GM23248 (cell line): ENCODE data around the gene TMEM151A. TPM values are rescaled to one million over a fixed set of nuclear protein-coding genes. Genes with fewer than 3 reads are reported as not detected.
A peak's percentile ranks its signal among the peaks of the same experiment; 100 is the strongest.

Experiments used
- DNase-seq: peaks from one replicate; pipeline ENCODE4 v3.0.0-alpha.2; 2015
- H2AFZ ChIP-seq: fragments of 200-600 bp; sonication (generic); 2 replicates; pipeline ENCODE4 v1.6.1; 2016; ENCODE audit warnings: antibody characterized with exemption
- H3F3A ChIP-seq: fragments of 200-600 bp; sonication (generic); 2 replicates; pipeline ENCODE4 v1.6.1; 2016; ENCODE audit warnings: mild to moderate bottlenecking, antibody characterized with exemption, mixed run types; ENCODE audit not compliant: insufficient read depth
- H3K27ac ChIP-seq: fragments of 200-600 bp; sonication (generic); 2 replicates; pipeline ENCODE4 v1.5.1; 2016; ENCODE audit warnings: mild to moderate bottlenecking
- H3K27me3 ChIP-seq: fragments of 200-600 bp; sonication (generic); replicated peaks from 2 replicates; pipeline ENCODE4 v1.6.1; 2016; ENCODE audit warnings: mild to moderate bottlenecking; ENCODE audit not compliant: insufficient read depth
- H3K36me3 ChIP-seq: fragments of 200-600 bp; sonication (generic); 2 replicates; pipeline ENCODE4 v1.6.1; 2016; ENCODE audit warnings: low read depth, mild to moderate bottlenecking
- H3K4me1 ChIP-seq: fragments of 200-600 bp; sonication (generic); 2 replicates; pipeline ENCODE4 v1.6.1; 2016; ENCODE audit warnings: mild to moderate bottlenecking; ENCODE audit not compliant: insufficient read depth
- H3K4me2 ChIP-seq: fragments of 200-600 bp; sonication (generic); one replicate; pipeline ENCODE4 v1.6.1; 2016; ENCODE audit warnings: mild to moderate bottlenecking; ENCODE audit not compliant: unreplicated experiment
- H3K4me3 ChIP-seq: fragments of 200-600 bp; sonication (generic); 2 replicates; pipeline ENCODE4 v1.5.1; 2016; ENCODE audit warnings: mild to moderate bottlenecking
- H3K79me2 ChIP-seq: fragments of 200-600 bp; sonication (generic); 2 replicates; pipeline ENCODE4 v1.6.1; 2016; ENCODE audit warnings: mild to moderate bottlenecking; ENCODE audit not compliant: insufficient read depth
- H3K9ac ChIP-seq: fragments of 200-600 bp; sonication (generic); 2 replicates; pipeline ENCODE4 v1.6.1; 2016; ENCODE audit warnings: mild to moderate bottlenecking
- H3K9me2 ChIP-seq: fragments of 200-600 bp; sonication (generic); 2 replicates; pipeline ENCODE4 v1.6.1; 2016; ENCODE audit warnings: mixed run types, mild to moderate bottlenecking, moderate library complexity; ENCODE audit not compliant: insufficient read depth
- H3K9me3 ChIP-seq: fragments of 200-600 bp; sonication (generic); one replicate; pipeline ENCODE4 v1.6.1; 2017; ENCODE audit warnings: low read depth
- H4K20me1 ChIP-seq: fragments of 200-600 bp; sonication (generic); 2 replicates; pipeline ENCODE4 v1.6.0; 2016; ENCODE audit not compliant: insufficient read depth
- EZH2 ChIP-seq: fragments of 200-600 bp; sonication (generic); IDR thresholded peaks from 2 replicates; pipeline ENCODE4 v1.6.1; 2018; ENCODE audit warnings: antibody characterized with exemption, mild to moderate bottlenecking; ENCODE audit not compliant: insufficient read depth, poor library complexity, severe bottlenecking
- EZH2phosphoT487 ChIP-seq: fragments of 200-600 bp; sonication (generic); IDR thresholded peaks from 2 replicates; pipeline ENCODE4 v1.6.1; 2018; ENCODE audit warnings: antibody characterized with exemption, moderate library complexity, mild to moderate bottlenecking, low read depth; ENCODE audit not compliant: insufficient read depth
- WGBS, 2 experiments: methylation state at CpG; one replicate each; pipeline ENCODE4 v1.1.6; 2015 to 2017; ENCODE audit warnings: low lambda C conversion rate in 2 of 2, low coverage in 1 of 2; ENCODE audit errors: missing lambda C conversion rate in 2 of 2; 5-methylcytosine and 5-hydroxymethylcytosine counted together
- in situ Hi-C: fragments of 300-500 bp; cut with MboI; formaldehyde crosslinking; loops from 2 replicates; pipeline ENCODE4 v1.15.0; 2020
- polyA plus RNA-seq: library from polyadenylated mRNA; unstranded; fragments of >200 nt; fragmentation: Nextera tagmentation; extraction: Ambion mirVana; gene quantifications from 2 replicates; pipeline ENCODE4 v1.2.1, GENCODE V29; 2016
- total RNA-seq: library from RNA; depleted of rRNA; stranded (reverse); fragments of >200 nt; shearing (Covaris generic); gene quantifications from 2 replicates; pipeline ENCODE4 v1.2.3, GENCODE V29; 2014

The TMEM151A gene
- total and polyA plus RNA-seq, 2 experiments from 2014 or later, result 0.19 to 0.54 TPM

- Histone ChIP-seq H3K79me2 (peaks cover 13% of the 10 kb centered on the region), H3K9me3 (no peaks in the 10 kb centered on the region), H3K4me1 (peaks cover 47% of the 10 kb centered on the region), H3K4me2 (peak overlapping the region; percentile 40), H3K4me3 (peak overlapping the region; percentile 36; the same call in 1 of the 2 replicates), H4K20me1 (no peaks in the 10 kb centered on the region), H3K9me2 (no peaks in the 10 kb centered on the region), H3K9ac (peak overlapping the region; percentile 76), H2AFZ (peak overlapping the region; percentile 57; the same call in 1 of the 2 replicates), H3K27ac (peak overlapping the region; percentile 95), H3F3A (peaks cover 44% of the 10 kb centered on the region), H3K27me3 (no peaks in the 10 kb centered on the region), H3K36me3 (no peaks in the 10 kb centered on the region; the same call in 1 of the 2 replicates)
- 8 to 9% methylated on average over 19 of the region's 19 CpGs for WGBS, 2 experiments
- peak; percentile 86 for DNase-seq
- in situ Hi-C loops, result no loop called here
- TF ChIP-seq EZH2phosphoT487 (no peak), EZH2 (no peak)
Observed at GRCh38 chr11:66328302-66329144, 36.8 kb downstream of the TMEM151A start.

- in situ Hi-C loops, result no loop called here
- Histone ChIP-seq H3K27ac (peak overlapping the region; percentile 95), H3K36me3 (no peaks in the 10 kb centered on the region; the same call in 1 of the 2 replicates), H3K27me3 (no peaks in the 10 kb centered on the region), H3K4me1 (peaks cover 46% of the 10 kb centered on the region), H3F3A (peaks cover 41% of the 10 kb centered on the region), H3K9ac (peak overlapping the region; percentile 76; the same call in 1 of the 2 replicates), H3K9me2 (no peaks in the 10 kb centered on the region), H3K79me2 (peaks cover 20% of the 10 kb centered on the region), H2AFZ (no peak overlapping the region), H3K9me3 (no peaks in the 10 kb centered on the region), H3K4me3 (no peak overlapping the region), H4K20me1 (no peaks in the 10 kb centered on the region), H3K4me2 (no peak overlapping the region)
- TF ChIP-seq EZH2phosphoT487 (no peak), EZH2 (no peak)
- 74 to 81% methylated on average over 3 of the region's 3 CpGs for WGBS, 2 experiments
- no peak for DNase-seq
Observed at GRCh38 chr11:66329165-66329673, 37.5 kb downstream of the TMEM151A start.

- Histone ChIP-seq H3K4me3 (no peak overlapping the region), H3K4me1 (peaks cover 29% of the 10 kb centered on the region), H3K27ac (no peak overlapping the region), H3K9me2 (no peaks in the 10 kb centered on the region), H3K27me3 (no peaks in the 10 kb centered on the region), H2AFZ (no peak overlapping the region), H3K9ac (no peak overlapping the region), H3K79me2 (peaks cover 37% of the 10 kb centered on the region), H3F3A (peaks cover 39% of the 10 kb centered on the region), H3K36me3 (no peaks in the 10 kb centered on the region; the same call in 1 of the 2 replicates), H3K4me2 (no peak overlapping the region), H3K9me3 (no peaks in the 10 kb centered on the region), H4K20me1 (no peaks in the 10 kb centered on the region)
- in situ Hi-C loops, result no loop called here
- 73 to 74% methylated on average over 10 of the region's 10 CpGs for WGBS, 2 experiments
- DNase-seq, result no peak
- TF ChIP-seq EZH2 (no peak), EZH2phosphoT487 (no peak)
Observed at GRCh38 chr11:66330931-66331330, 39.2 kb downstream of the TMEM151A start.

DNA sequence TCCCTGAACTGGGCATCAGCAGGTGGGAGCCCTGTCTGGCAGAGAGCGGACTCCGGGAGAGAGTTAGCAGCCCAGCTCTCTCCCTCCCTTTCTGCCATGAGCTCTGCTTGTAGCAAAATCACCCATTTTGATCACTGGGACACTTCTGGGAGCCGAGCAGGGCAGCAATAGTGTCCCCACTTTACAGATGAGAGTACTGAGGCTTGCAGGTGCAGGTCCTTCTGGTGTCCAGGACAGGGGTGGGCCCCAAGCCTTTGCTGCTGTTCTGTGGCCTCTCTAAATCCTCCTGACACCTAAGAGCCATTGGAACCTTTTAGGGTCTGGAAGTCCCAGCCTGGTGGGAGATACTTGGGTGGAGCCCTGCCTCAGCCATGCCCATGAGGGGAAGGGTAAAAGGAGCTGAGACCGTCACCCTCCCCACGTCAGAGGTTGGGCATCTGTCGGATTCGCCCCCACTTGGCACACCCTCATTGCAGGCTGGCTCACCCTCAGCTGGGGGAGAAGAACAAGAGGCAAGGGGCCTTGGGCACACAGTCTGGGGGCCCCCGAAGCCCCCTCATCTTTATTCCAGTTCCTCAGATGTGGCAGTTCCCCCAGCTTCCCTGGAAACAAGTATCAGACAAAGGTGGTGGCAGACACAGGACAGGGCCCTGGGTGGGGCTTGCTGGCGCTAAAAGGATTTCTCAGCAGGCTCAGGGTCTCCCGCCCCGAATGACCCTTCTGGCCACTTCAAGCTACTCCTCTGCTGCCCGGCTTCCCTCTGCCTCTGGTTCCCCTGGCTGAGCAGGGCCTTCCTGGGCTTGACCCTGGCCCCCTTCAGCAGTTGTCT, 40.1 kb downstream of the TMEM151A start:
- in situ Hi-C loops, result no loop called here

More for the DNA sequence above, 40.1 kb downstream of the TMEM151A start:
- TF ChIP-seq EZH2 (no peak), EZH2phosphoT487 (no peak)
- no peak for DNase-seq
- Histone ChIP-seq H3K9me2 (no peaks in the 10 kb centered on the region), H3K79me2 (peaks cover 39% of the 10 kb centered on the region), H3F3A (peaks cover 39% of the 10 kb centered on the region), H3K9ac (no peak overlapping the region), H2AFZ (no peak overlapping the region), H3K27me3 (no peaks in the 10 kb centered on the region), H3K4me1 (peaks cover 23% of the 10 kb centered on the region), H3K4me3 (no peak overlapping the region), H3K4me2 (no peak overlapping the region), H3K36me3 (no peaks in the 10 kb centered on the region; the same call in 1 of the 2 replicates), H4K20me1 (no peaks in the 10 kb centered on the region), H3K9me3 (no peaks in the 10 kb centered on the region), H3K27ac (no peak overlapping the region)
- 89 to 92% methylated on average over 12 of the region's 12 CpGs for WGBS, 2 experiments
